Measurements from ENCODE around the gene MBL2. TPM values are rescaled to one million over a fixed set of nuclear protein-coding genes. Genes with fewer than 3 reads are reported as not detected.

MBL2 gene
- total and polyA plus RNA-seq, 2 of the 8 experiments (the other 6 are each of a cell fraction or from before 2014, with no cell fraction given): not detected

DNA sequence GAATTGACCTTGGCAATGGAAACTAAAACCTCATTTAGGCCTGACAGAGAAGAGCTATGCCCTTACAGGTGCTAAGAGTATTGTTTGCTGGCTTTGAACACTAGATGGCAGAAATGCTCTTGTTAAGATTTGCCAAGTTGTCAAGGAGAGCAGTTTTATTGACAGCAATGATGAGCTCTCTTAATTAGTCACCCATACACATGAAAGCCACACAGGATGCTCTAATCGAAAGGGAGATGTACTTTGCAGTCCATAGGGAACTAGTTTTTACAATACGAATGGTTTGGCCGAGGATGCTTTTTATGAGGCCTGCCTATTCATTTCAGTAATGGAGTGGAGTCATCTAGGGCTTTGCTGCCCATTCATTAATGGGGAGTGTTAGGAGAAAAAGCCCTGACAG, 45.4 kb upstream of the MBL2 start (continued):
- TF ChIP-seq TAF7 (optimal IDR thresholded peaks at IDR 0.05; ENCODE audit: borderline replicate concordance, low read depth, low read length): peak; percentile 28
- no peak for TF ChIP-seq CREB1 (IDR thresholded peaks at IDR 0.05)
- TF ChIP-seq SIN3A (conservative IDR thresholded peaks at IDR 0.05 in 1 of 2, IDR thresholded peaks at IDR 0.05 in 1 of 2; ENCODE audit: low read depth in 1 of 2, low read length in 2 of 2): no peak
- no peak for TF ChIP-seq POU5F1 (IDR thresholded peaks at IDR 0.05; ENCODE audit: low read depth, low read length)
- no peak for TF ChIP-seq POLR2A (IDR thresholded peaks at IDR 0.05; ENCODE audit: control extremely low read depth in 1 of 2, low read depth in 2 of 2, low read length in 2 of 2)
- no peak for TF ChIP-seq BCL11A (IDR thresholded peaks at IDR 0.05; ENCODE audit: low read depth in 2 of 2, low read length in 2 of 2)
- TF ChIP-seq JUN (IDR thresholded peaks at IDR 0.05; ENCODE audit: low read depth, low read length): no peak
- no peak for TF ChIP-seq GTF2F1 (IDR thresholded peaks at IDR 0.05; ENCODE audit: borderline replicate concordance, low read depth, low read length)
- TF ChIP-seq BACH1 (IDR thresholded peaks at IDR 0.05; ENCODE audit: low read length): no peak
- TF ChIP-seq, protein P1, sequence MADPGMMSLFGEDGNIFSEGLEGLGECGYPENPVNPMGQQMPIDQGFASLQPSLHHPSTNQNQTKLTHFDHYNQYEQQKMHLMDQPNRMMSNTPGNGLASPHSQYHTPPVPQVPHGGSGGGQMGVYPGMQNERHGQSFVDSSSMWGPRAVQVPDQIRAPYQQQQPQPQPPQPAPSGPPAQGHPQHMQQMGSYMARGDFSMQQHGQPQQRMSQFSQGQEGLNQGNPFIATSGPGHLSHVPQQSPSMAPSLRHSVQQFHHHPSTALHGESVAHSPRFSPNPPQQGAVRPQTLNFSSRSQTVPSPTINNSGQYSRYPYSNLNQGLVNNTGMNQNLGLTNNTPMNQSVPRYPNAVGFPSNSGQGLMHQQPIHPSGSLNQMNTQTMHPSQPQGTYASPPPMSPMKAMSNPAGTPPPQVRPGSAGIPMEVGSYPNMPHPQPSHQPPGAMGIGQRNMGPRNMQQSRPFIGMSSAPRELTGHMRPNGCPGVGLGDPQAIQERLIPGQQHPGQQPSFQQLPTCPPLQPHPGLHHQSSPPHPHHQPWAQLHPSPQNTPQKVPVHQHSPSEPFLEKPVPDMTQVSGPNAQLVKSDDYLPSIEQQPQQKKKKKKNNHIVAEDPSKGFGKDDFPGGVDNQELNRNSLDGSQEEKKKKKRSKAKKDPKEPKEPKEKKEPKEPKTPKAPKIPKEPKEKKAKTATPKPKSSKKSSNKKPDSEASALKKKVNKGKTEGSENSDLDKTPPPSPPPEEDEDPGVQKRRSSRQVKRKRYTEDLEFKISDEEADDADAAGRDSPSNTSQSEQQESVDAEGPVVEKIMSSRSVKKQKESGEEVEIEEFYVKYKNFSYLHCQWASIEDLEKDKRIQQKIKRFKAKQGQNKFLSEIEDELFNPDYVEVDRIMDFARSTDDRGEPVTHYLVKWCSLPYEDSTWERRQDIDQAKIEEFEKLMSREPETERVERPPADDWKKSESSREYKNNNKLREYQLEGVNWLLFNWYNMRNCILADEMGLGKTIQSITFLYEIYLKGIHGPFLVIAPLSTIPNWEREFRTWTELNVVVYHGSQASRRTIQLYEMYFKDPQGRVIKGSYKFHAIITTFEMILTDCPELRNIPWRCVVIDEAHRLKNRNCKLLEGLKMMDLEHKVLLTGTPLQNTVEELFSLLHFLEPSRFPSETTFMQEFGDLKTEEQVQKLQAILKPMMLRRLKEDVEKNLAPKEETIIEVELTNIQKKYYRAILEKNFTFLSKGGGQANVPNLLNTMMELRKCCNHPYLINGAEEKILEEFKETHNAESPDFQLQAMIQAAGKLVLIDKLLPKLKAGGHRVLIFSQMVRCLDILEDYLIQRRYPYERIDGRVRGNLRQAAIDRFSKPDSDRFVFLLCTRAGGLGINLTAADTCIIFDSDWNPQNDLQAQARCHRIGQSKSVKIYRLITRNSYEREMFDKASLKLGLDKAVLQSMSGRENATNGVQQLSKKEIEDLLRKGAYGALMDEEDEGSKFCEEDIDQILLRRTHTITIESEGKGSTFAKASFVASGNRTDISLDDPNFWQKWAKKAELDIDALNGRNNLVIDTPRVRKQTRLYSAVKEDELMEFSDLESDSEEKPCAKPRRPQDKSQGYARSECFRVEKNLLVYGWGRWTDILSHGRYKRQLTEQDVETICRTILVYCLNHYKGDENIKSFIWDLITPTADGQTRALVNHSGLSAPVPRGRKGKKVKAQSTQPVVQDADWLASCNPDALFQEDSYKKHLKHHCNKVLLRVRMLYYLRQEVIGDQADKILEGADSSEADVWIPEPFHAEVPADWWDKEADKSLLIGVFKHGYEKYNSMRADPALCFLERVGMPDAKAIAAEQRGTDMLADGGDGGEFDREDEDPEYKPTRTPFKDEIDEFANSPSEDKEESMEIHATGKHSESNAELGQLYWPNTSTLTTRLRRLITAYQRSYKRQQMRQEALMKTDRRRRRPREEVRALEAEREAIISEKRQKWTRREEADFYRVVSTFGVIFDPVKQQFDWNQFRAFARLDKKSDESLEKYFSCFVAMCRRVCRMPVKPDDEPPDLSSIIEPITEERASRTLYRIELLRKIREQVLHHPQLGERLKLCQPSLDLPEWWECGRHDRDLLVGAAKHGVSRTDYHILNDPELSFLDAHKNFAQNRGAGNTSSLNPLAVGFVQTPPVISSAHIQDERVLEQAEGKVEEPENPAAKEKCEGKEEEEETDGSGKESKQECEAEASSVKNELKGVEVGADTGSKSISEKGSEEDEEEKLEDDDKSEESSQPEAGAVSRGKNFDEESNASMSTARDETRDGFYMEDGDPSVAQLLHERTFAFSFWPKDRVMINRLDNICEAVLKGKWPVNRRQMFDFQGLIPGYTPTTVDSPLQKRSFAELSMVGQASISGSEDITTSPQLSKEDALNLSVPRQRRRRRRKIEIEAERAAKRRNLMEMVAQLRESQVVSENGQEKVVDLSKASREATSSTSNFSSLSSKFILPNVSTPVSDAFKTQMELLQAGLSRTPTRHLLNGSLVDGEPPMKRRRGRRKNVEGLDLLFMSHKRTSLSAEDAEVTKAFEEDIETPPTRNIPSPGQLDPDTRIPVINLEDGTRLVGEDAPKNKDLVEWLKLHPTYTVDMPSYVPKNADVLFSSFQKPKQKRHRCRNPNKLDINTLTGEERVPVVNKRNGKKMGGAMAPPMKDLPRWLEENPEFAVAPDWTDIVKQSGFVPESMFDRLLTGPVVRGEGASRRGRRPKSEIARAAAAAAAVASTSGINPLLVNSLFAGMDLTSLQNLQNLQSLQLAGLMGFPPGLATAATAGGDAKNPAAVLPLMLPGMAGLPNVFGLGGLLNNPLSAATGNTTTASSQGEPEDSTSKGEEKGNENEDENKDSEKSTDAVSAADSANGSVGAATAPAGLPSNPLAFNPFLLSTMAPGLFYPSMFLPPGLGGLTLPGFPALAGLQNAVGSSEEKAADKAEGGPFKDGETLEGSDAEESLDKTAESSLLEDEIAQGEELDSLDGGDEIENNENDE (IDR thresholded peaks at IDR 0.05; ENCODE audit: insufficient replicate concordance, low read length): no peak
- 0 out of 2 replicates have a peak, but pooled peaks have one; percentile 28 for TF ChIP-seq JUND (IDR thresholded peaks at IDR 0.05; ENCODE audit: low read length)
- TF ChIP-seq CBX5 (IDR thresholded peaks at IDR 0.05; ENCODE audit: low read depth, low read length): no peak
- no peak for TF ChIP-seq ZNF274 (IDR thresholded peaks at IDR 0.05; ENCODE audit: borderline replicate concordance, extremely low read depth, low read length)
